ENCODE data around the gene FMNL2. TPM values are rescaled to one million over a fixed set of nuclear protein-coding genes. Genes with fewer than 3 reads are reported as not detected.

FMNL2 gene
- total RNA-seq, 1 experiment from 2014 or later, result 33.6 TPM

GRCh38 chr2:152419944-152420343 is 85.0 kb downstream of the FMNL2 start:
- H3K9me3 ChIP-seq (ENCODE audit: control insufficient read depth, insufficient read depth, low read depth, low read length), result no peaks in the 10 kb centered on the region
- H3K27ac ChIP-seq (ENCODE audit: low read length), result peak overlapping the region; percentile 84
- BruUV-seq (replicated peaks), result no TSS peak
- intact Hi-C loops (cut with micrococcal nuclease; ENCODE audit: unreplicated experiment), result no loop called here
- TF ChIP-seq SIN3A (IDR thresholded peaks at IDR 0.05; ENCODE audit: borderline replicate concordance, insufficient read depth, low read depth, low read length), result no peak
- TF ChIP-seq CTCF (IDR thresholded peaks at IDR 0.05), result no peak
- TF ChIP-seq TCF7L2 (IDR thresholded peaks at IDR 0.05; ENCODE audit: low read depth, low read length), result no peak
- TF ChIP-seq REST (IDR thresholded peaks at IDR 0.05; ENCODE audit: insufficient read depth in 1 of 2, low read depth in 2 of 2, low read length in 1 of 2), result no peak
- TF ChIP-seq POLR2AphosphoS5 (IDR thresholded peaks at IDR 0.05; ENCODE audit: low read depth, low read length), result no peak
- ChIA-PET POLR2A (interaction anchor here (0.5 kb wide), 1 partner anchor 11 kb away, joined by 3 read pairs; no protein-coding TSS in a partner anchor), CTCF (no interaction called here)
- DNase-seq (ENCODE audit: low read depth, low spot score) (no peak), ATAC-seq (no peak)
- no peaks in the 10 kb centered on the region for H3K36me3 ChIP-seq (ENCODE audit: control insufficient read depth, insufficient read depth, low read length)
- in situ Hi-C loops (cut with HindIII; ENCODE audit: low pct_unique_long_range_greater_than_20kb, low sequenced_read_pairs), result no loop called here
- no peak overlapping the region for H3K4me3 ChIP-seq (ENCODE audit: low read depth in 2 of 2, low read length in 2 of 2)
- peaks cover 49% of the 10 kb centered on the region for H3K4me1 ChIP-seq (ENCODE audit: control insufficient read depth, insufficient read depth, low read length)
- no peaks in the 10 kb centered on the region for H3K27me3 ChIP-seq (ENCODE audit: control insufficient read depth, insufficient read depth, low read length)

- DNase-seq (ENCODE audit: low read depth, low spot score), result no peak
- ATAC-seq, result no peak
- in situ Hi-C loops (cut with HindIII; ENCODE audit: low pct_unique_long_range_greater_than_20kb, low sequenced_read_pairs), result no loop called here
These were observed 85.4 kb downstream of the FMNL2 start for GRCh38 chr2:152420363-152420762.

More at GRCh38 chr2:152420363-152420762, 85.4 kb downstream of the FMNL2 start:
- Histone ChIP-seq H3K36me3 (ENCODE audit: control insufficient read depth, insufficient read depth, low read length) (no peaks in the 10 kb centered on the region), H3K9me3 (ENCODE audit: control insufficient read depth, insufficient read depth, low read depth, low read length) (no peaks in the 10 kb centered on the region), H3K27ac (ENCODE audit: low read length) (peak overlapping the region; percentile 84), H3K4me1 (ENCODE audit: control insufficient read depth, insufficient read depth, low read length) (peaks cover 46% of the 10 kb centered on the region), H3K4me3 (ENCODE audit: low read depth in 2 of 2, low read length in 2 of 2) (no peak overlapping the region), H3K27me3 (ENCODE audit: control insufficient read depth, insufficient read depth, low read length) (no peaks in the 10 kb centered on the region)
- CTCF ChIA-PET, result no interaction called here
- no peak for TF ChIP-seq TCF7L2 (IDR thresholded peaks at IDR 0.05; ENCODE audit: low read depth, low read length)
- TF ChIP-seq REST (IDR thresholded peaks at IDR 0.05; ENCODE audit: insufficient read depth in 1 of 2, low read depth in 2 of 2, low read length in 1 of 2), result no peak
- no peak for TF ChIP-seq SIN3A (IDR thresholded peaks at IDR 0.05; ENCODE audit: borderline replicate concordance, insufficient read depth, low read depth, low read length)
- no peak for TF ChIP-seq POLR2AphosphoS5 (IDR thresholded peaks at IDR 0.05; ENCODE audit: low read depth, low read length)
- no peak for TF ChIP-seq CTCF (IDR thresholded peaks at IDR 0.05)
- BruUV-seq (replicated peaks), result no TSS peak
- intact Hi-C loops (cut with micrococcal nuclease; ENCODE audit: unreplicated experiment), result no loop called here
- POLR2A ChIA-PET, result no interaction called here

Data from Panc1 (cell line).